ENCODE measurements around the gene SLC24A2. TPM values are rescaled to one million over a fixed set of nuclear protein-coding genes. Genes with fewer than 3 reads are reported as not detected.

The SLC24A2 gene
- total and polyA plus RNA-seq, 8 donors, result under 0.01 to 0.20 (median 0.05) TPM

DNA sequence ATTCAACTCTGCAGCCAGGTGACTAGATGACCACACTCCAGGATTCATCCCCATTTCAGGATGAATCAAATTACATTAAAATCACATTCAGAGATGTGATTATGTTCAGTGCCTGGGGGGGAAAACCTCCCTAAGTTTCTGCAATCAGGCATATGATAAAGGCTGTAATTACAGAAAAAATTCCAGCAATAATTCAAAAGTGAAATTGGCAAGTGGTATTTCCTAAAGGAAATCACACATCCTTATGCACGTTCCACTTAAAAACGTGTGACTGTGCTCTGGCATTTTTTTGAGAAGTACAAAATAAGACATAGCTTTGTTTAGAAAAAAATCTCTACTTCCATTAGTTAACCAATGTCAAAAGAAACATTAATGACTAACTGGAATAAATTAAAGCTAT lies 5.3 kb downstream of the SLC24A2 start:
- Histone ChIP-seq H3K27me3 (peaks cover 0 to 15% (median under 1%) of the 10 kb centered on the region in 4 donors), H3K27ac (no peak overlapping the region), H3K36me3 (no peaks in the 10 kb centered on the region), H3K4me1 (no peaks in the 10 kb centered on the region), H3K4me3 (no peak overlapping the region), H3K9me3 (no peaks in the 10 kb centered on the region)
- WGBS, 2 donors, result 22 to 40% methylated on average over 2 of the region's 2 CpGs
- DNase-seq, result no peak
- intact Hi-C loops (cut with DNase I), result no loop called here
- ATAC-seq, result no peak
- no peak for TF ChIP-seq CTCF (IDR thresholded peaks at IDR 0.05)
- FAIRE-seq, result no peak

GRCh38 chr9:19782005-19782404 lies 6.8 kb downstream of the SLC24A2 start:
- FAIRE-seq, result no peak
- intact Hi-C loops (cut with DNase I), result no loop called here

DNA sequence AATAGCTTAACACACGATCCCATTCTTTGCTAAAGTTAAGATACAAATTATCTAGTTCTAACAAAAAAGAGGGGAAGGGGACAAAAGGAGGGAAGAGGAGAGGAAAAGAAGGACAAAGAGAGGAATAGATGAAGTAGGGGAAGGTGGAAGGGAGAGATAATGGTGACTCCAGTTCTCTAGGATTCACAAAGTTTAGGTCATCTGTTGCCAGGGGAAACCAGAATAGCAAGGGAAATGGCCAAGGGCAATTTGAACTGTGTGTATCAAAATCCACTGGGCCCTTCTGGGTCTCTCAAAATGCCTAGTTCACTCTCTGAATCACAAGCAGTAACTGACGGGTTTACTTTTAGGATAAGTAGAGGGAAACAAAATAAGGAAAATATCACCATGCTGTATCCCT lies 7.6 kb downstream of the SLC24A2 start:
- Histone ChIP-seq H3K4me3 (no peak overlapping the region), H3K27me3 (peaks cover 0 to 12% (median 0%) of the 10 kb centered on the region in 4 donors), H3K36me3 (no peaks in the 10 kb centered on the region), H3K4me1 (no peaks in the 10 kb centered on the region), H3K27ac (no peak overlapping the region), H3K9me3 (no peaks in the 10 kb centered on the region)
- DNase-seq (no peak), ATAC-seq (no peak), FAIRE-seq (no peak)
- no peak for TF ChIP-seq CTCF (IDR thresholded peaks at IDR 0.05)
- intact Hi-C loops (cut with DNase I), result no loop called here
- 40 to 66% methylated on average over 2 of the region's 2 CpGs for WGBS, 2 donors

More at GRCh38 chr9:19782005-19782404, 6.8 kb downstream of the SLC24A2 start:
- Histone ChIP-seq H3K4me1 (no peaks in the 10 kb centered on the region), H3K9me3 (no peaks in the 10 kb centered on the region), H3K4me3 (no peak overlapping the region), H3K36me3 (no peaks in the 10 kb centered on the region), H3K27me3 (peaks cover 0 to 15% (median 0%) of the 10 kb centered on the region in 4 donors), H3K27ac (no peak overlapping the region)
- DNase-seq, result no peak
- ATAC-seq, result no peak
- WGBS, 2 donors, result 3 to 5% methylated on average over 3 of the region's 3 CpGs
- no peak for TF ChIP-seq CTCF (IDR thresholded peaks at IDR 0.05)

- Histone ChIP-seq H3K27me3 (no peaks in the 10 kb centered on the region), H3K4me1 (no peaks in the 10 kb centered on the region), H3K27ac (no peak overlapping the region), H3K4me3 (no peak overlapping the region), H3K36me3 (no peaks in the 10 kb centered on the region), H3K9me3 (no peaks in the 10 kb centered on the region)
- 47 to 52% methylated on average over 4 of the region's 4 CpGs for WGBS, 2 donors
- intact Hi-C loops (cut with DNase I), result no loop called here
- no peak for FAIRE-seq
- no peak for ATAC-seq
- no peak for DNase-seq
- TF ChIP-seq CTCF (IDR thresholded peaks at IDR 0.05), result no peak
These were observed 17.4 kb downstream of the SLC24A2 start for GRCh38 chr9:19771446-19771845.

GRCh38 chr9:19770973-19771372 lies 17.9 kb downstream of the SLC24A2 start:
- no peak for FAIRE-seq
- WGBS, 2 donors, result 24 to 32% methylated on average over 5 of the region's 5 CpGs
- Histone ChIP-seq H3K9me3 (no peaks in the 10 kb centered on the region), H3K4me3 (no peak overlapping the region), H3K27me3 (no peaks in the 10 kb centered on the region), H3K36me3 (no peaks in the 10 kb centered on the region), H3K4me1 (no peaks in the 10 kb centered on the region), H3K27ac (no peak overlapping the region)
- no peak for ATAC-seq
- intact Hi-C loops (cut with DNase I), result no loop called here
- DNase-seq, result no peak
- no peak for TF ChIP-seq CTCF (IDR thresholded peaks at IDR 0.05)

Data from pancreas (tissue), 10 donors.